Measurements from ENCODE around the gene STK11. TPM values are rescaled to one million over a fixed set of nuclear protein-coding genes. Genes with fewer than 3 reads are reported as not detected.

STK11 gene
- total RNA-seq, 4 donors from 2014 or later: 22.8 to 71.8 (median 31.9) TPM

DNA sequence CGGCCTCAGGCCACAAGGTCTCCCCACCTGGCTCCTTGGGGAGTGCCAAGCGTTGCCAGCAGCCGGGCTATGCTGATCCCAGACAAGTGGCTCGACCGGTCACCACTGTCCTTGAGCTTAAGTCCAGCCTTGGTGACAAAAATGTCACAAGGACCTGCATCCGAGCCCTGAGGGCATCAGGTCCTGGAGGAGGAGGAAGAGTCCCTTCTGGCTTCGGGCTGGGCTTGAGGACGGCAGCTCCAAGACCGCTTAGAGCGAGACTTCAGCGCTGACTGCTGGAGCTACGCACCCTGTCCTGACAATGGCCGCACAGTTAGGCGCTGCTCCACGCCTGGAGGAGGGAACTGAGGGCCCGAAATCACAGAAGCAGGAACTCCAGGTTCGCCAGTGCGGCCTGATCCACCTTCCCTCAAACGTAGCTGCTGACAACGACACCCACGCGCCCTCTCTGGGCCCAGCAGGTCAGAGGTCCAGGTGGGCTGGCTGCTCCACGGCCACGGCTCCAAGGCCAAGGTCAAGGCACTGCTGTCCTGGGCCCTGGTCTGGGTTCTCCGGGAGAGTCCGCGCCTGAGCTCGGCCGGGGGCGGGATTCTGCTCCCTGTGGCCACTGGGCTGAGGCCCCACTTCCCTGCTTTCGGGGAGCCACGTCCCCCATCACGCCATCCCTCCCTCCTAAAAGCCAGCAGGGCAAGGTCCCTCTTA is 38.6 kb upstream of the STK11 start:
- TF ChIP-seq, protein P1, sequence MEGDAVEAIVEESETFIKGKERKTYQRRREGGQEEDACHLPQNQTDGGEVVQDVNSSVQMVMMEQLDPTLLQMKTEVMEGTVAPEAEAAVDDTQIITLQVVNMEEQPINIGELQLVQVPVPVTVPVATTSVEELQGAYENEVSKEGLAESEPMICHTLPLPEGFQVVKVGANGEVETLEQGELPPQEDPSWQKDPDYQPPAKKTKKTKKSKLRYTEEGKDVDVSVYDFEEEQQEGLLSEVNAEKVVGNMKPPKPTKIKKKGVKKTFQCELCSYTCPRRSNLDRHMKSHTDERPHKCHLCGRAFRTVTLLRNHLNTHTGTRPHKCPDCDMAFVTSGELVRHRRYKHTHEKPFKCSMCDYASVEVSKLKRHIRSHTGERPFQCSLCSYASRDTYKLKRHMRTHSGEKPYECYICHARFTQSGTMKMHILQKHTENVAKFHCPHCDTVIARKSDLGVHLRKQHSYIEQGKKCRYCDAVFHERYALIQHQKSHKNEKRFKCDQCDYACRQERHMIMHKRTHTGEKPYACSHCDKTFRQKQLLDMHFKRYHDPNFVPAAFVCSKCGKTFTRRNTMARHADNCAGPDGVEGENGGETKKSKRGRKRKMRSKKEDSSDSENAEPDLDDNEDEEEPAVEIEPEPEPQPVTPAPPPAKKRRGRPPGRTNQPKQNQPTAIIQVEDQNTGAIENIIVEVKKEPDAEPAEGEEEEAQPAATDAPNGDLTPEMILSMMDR (IDR thresholded peaks at IDR 0.05; ENCODE audit: low read depth): no peak

DNA sequence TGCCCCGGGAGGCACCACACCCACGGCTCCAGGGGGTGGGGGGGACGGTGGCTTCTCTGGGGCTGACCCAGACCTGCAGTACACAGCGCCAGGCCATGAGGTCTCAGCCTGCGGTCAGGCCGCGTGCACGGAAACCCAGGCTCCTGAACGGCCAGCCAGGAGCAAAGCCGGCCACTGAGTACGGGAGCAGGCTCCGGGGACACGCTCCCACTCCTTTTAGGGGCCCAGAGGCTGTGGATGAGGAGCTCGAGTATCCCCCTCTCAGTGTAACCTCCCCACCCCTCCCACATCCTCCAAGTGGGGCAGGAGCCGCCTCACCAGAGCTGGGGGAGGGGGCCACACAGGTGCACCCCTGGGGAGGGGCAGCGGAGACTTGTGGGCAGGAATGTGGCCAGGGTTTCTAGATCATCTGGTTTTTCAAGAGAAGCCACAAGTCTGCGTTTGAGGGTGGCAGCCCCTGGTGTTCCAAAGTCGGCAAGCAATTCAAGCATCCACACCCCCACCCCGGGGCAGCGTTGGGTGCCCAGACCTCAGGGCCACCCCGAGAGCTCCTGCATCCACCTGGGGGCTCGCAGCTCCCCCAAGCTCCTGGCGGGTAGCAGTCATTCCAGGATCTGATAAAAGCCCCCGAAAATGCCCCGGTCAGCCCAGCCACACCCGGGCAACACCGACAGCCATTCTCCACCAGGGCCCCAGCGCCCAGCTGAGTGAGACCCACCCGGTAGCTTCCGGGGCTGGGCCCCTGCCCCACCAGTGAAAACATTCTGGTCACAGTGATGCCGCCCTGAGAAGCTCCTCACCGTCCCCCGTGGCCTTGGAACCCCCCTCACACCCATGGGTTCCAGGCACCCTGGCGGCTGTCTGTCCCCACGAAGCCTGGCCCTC is 37.6 kb upstream of the STK11 start:
- TF ChIP-seq, protein P1 (IDR thresholded peaks at IDR 0.05; ENCODE audit: low read depth): no peak

DNA sequence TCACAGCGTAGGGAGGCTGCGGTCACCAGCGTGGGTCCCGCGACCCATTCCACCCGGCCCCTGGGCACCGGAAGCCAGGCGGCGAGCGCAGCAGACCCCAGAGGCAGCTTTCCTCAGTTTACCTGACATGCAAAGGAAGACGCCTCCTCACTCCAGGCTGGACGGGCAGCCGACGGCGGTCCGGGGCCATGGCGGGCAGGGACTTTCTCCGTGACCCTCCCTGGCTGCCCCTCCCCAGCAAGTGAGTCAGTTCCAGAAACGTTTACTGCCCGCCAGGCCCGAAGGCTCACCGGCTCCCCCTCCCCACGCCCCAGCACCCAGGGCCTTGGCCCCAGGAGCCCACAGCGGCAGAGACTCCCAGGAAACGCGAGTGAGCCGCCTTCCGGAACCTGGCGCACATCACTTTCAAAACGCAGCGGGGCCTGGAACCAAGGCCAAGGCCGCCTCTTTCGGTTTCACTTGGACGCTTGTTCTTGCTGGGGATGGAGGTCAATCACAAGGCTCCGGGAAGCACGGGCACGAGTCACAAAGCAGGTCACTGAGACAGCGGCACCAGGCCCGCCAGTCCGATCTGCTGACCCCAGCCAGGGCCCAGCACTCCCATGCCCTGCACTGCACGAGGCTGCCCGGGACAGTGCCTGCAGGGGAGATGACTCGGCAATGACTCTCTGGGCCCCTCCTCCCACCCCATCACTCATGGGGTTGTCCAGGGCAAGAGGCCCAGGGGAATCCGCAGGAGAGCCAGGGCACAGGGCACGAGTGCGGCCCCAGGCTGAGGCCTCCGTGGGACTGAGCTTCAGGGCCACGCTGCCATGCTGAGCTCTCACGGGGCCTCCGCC is 36.8 kb upstream of the STK11 start:
- TF ChIP-seq, protein P1 (IDR thresholded peaks at IDR 0.05; ENCODE audit: low read depth): no peak

DNA sequence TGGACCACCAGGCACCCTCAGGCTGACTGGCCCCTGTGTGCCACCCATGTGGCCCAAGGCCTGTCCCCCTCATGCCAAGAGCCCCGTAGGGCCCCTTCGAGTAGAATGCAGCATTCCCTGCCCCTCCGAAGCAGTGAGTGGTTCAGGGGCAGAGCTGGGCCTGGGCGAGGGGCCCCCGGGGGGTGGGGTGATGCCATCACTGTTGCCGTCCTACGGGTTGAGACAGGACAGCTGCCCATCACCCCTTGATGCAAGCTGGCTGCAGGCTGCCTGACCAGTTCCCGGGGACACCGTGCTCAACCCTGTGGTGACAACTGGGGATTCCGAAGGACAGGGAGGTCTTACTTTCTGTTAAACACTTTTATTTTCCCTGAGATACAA is 36.2 kb upstream of the STK11 start:
- TF ChIP-seq, protein P1 (IDR thresholded peaks at IDR 0.05; ENCODE audit: low read depth): no peak

DNA sequence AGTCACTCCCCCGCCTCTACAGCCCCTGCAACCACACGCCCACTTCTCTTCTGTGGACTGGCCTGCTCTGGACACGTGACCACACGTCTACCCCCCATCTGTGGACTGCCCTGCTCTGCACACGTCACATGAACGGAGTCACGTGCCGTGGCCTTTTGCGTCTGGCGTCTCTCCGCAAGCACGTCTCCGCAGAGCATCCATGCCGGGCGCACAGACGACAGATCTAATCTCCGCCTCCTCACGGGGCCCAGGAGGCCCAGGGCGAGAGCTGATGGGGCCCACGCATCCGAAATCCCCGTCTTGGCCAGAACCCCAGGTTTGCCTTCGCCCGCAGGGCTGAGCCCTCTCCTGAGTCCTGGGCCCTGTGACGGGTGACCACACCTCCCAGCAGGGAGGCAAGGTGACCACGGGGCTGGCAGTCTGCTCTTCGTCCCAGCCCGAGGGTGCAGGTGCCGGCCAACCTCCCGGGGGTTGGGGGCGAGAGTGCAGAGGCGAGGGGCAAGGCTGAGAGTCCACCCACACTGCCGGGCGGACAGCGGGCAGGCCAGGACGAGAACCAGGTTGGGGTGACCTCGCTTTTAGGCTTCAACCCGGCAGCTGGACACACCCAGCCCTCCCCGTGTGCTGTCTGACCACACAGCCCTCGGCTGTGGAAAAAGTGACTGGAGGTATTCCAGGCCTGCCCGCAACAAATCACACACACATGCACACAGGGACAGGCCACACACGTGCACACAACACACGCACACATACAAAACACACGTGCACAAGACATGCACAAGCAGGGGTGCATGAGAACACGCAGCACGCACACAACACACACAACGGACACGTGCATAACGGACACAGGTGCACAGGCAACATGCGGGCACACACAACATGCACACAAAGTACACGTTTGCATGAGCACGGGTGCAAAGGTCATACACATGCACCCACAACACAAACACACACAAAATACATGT is 35.4 kb upstream of the STK11 start:
- TF ChIP-seq, protein P1 (IDR thresholded peaks at IDR 0.05; ENCODE audit: low read depth): no peak

DNA sequence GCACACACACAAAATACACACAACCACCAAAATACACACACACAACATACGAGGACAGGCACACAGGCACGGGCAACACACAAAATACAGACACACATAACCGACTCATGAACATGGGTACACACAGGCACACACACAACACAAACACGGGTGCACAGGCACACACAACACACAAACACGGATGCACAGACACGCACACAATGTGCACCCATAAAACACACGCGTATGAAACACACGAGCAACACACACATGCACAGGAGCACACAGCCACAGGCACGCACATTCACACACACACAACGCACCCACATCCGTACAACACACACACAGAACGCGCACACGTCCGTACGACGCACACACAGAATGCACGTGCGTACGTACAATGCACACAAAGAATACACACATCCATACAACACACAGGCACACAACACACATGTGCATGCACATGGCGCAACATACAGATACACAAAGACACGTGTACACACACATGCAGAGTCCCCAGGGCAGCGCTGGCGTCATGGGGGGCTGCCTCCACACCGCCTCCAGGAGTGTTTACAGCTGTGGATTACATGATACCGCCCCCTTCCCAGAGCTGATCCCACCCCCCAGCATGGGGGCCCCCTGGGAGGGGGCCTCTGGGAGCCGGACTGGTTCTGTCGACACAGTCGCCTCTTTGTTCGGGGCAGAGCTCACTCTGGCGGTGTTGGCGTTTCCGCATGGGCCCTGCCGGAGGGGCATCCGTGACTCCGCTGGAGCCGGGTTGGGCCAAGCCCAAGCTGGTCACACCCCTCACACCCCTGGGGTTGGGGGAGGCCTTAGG is 34.4 kb upstream of the STK11 start:
- TF ChIP-seq, protein P1 (IDR thresholded peaks at IDR 0.05; ENCODE audit: low read depth): no peak

Measured in subcutaneous adipose tissue (tissue), 4 donors.